Measurements from ENCODE around the gene KCNH1. TPM values are rescaled to one million over a fixed set of nuclear protein-coding genes. Genes with fewer than 3 reads are reported as not detected.
"Not testable (repeated sequence)": the region's sequence is repeated elsewhere in the genome, so short reads cannot be mapped to it uniquely, and the experiment has no call there.

The KCNH1 gene
- polyA plus RNA-seq, 1 of the 3 experiments (the other 2 are of a cell fraction), result 0.08 TPM

- DNase-seq; H2AFZ ChIP-seq (ENCODE audit: low read depth); POLR2A ChIA-PET; H4K20me1 ChIP-seq (ENCODE audit: insufficient read depth); H3F3A ChIP-seq (replicated peaks; ENCODE audit: insufficient read depth); H3K27me3 ChIP-seq (ENCODE audit: insufficient read depth); H3K4me3 ChIP-seq (ENCODE audit: low read depth in 2 of 2, low read length in 1 of 2); H3K9me3 ChIP-seq; H3K4me2 ChIP-seq; H3K79me2 ChIP-seq (ENCODE audit: insufficient read depth); H3K27ac ChIP-seq (ENCODE audit: low read depth in 2 of 2, low read length in 1 of 2); H3K9ac ChIP-seq; H3K36me3 ChIP-seq (replicated peaks in 1 of 2; ENCODE audit: control insufficient read depth in 1 of 2, insufficient read depth in 2 of 2, low read length in 1 of 2); H3K9me2 ChIP-seq: not testable (repeated sequence)
- peaks cover 0 to 35% of the 10 kb centered on the region in 2 experiments; a peak in 2 of 4 replicates for H3K4me1 ChIP-seq (ENCODE audit: control insufficient read depth in 1 of 2, insufficient read depth in 2 of 2, low read depth in 1 of 2, low read length in 1 of 2)
- CTCF ChIA-PET, result interaction anchor here (1.2 to 3.3 kb wide), 2 partner anchors 213 to 472 kb away, joined by 3 to 48 read pairs; partner anchors contain the start of gene KCNH1
- 70% methylated on average over 4 of the region's 4 CpGs for WGBS (ENCODE audit: low lambda C conversion rate)
Observed at GRCh38 chr1:210661520-210661919, 472.4 kb downstream of the KCNH1 start.

- Histone ChIP-seq H3F3A (replicated peaks; ENCODE audit: insufficient read depth) (no peaks in the 10 kb centered on the region), H3K79me2 (ENCODE audit: insufficient read depth) (no peaks in the 10 kb centered on the region), H4K20me1 (ENCODE audit: insufficient read depth) (no peaks in the 10 kb centered on the region), H3K27me3 (ENCODE audit: insufficient read depth) (no peaks in the 10 kb centered on the region), H3K4me1 (ENCODE audit: control insufficient read depth in 1 of 2, insufficient read depth in 2 of 2, low read depth in 1 of 2, low read length in 1 of 2) (peaks cover 0 to 8% of the 10 kb centered on the region in 2 experiments; a peak in 1 of 4 replicates), H3K36me3 (replicated peaks in 1 of 2; ENCODE audit: control insufficient read depth in 1 of 2, insufficient read depth in 2 of 2, low read length in 1 of 2) (no peaks in the 10 kb centered on the region), H2AFZ (ENCODE audit: low read depth) (no peak overlapping the region), H3K4me3 (ENCODE audit: low read depth in 2 of 2, low read length in 1 of 2) (no peak overlapping the region), H3K9me3 (no peaks in the 10 kb centered on the region), H3K9me2 (no peaks in the 10 kb centered on the region), H3K9ac (no peak overlapping the region), H3K4me2 (no peak overlapping the region), H3K27ac (ENCODE audit: low read depth in 2 of 2, low read length in 1 of 2) (no peak overlapping the region)
- POLR2A ChIA-PET, result no interaction called here
- WGBS (ENCODE audit: low lambda C conversion rate), result 61% methylated on average over 6 of the region's 6 CpGs
- no peak for DNase-seq
- CTCF ChIA-PET, result interaction anchor here (2.7 kb wide), 1 partner anchor 72 kb away, joined by 8 read pairs; no protein-coding TSS in a partner anchor
- TF ChIP-seq, protein P1, sequence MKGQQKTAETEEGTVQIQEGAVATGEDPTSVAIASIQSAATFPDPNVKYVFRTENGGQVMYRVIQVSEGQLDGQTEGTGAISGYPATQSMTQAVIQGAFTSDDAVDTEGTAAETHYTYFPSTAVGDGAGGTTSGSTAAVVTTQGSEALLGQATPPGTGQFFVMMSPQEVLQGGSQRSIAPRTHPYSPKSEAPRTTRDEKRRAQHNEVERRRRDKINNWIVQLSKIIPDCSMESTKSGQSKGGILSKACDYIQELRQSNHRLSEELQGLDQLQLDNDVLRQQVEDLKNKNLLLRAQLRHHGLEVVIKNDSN (IDR thresholded peaks at IDR 0.05; ENCODE audit: borderline replicate concordance, low read depth), result no peak
- TF ChIP-seq RFX5 (IDR thresholded peaks at IDR 0.05; ENCODE audit: low read length) (no peak), NFIC (IDR thresholded peaks at IDR 0.05; ENCODE audit: borderline replicate concordance) (no peak), JUND (IDR thresholded peaks at IDR 0.05) (no peak), CHD2 (IDR thresholded peaks at IDR 0.05; ENCODE audit: low read length, partially characterized antibody) (no peak)
Observed at GRCh38 chr1:210657806-210658205, 476.1 kb downstream of the KCNH1 start.

- Histone ChIP-seq H3K9me2 (no peaks in the 10 kb centered on the region), H3K9me3 (no peaks in the 10 kb centered on the region), H3F3A (replicated peaks; ENCODE audit: insufficient read depth) (no peaks in the 10 kb centered on the region), H3K79me2 (ENCODE audit: insufficient read depth) (no peaks in the 10 kb centered on the region), H4K20me1 (ENCODE audit: insufficient read depth) (no peaks in the 10 kb centered on the region), H3K9ac (no peak overlapping the region), H3K4me2 (no peak overlapping the region), H3K4me3 (ENCODE audit: low read depth in 2 of 2, low read length in 1 of 2) (no peak overlapping the region), H3K27ac (ENCODE audit: low read depth in 2 of 2, low read length in 1 of 2) (no peak overlapping the region; a peak in 1 of 4 replicates), H3K27me3 (ENCODE audit: insufficient read depth) (no peaks in the 10 kb centered on the region), H2AFZ (ENCODE audit: low read depth) (no peak overlapping the region), H3K36me3 (replicated peaks in 1 of 2; ENCODE audit: control insufficient read depth in 1 of 2, insufficient read depth in 2 of 2, low read length in 1 of 2) (no peaks in the 10 kb centered on the region), H3K4me1 (ENCODE audit: control insufficient read depth in 1 of 2, insufficient read depth in 2 of 2, low read depth in 1 of 2, low read length in 1 of 2) (no peaks in the 10 kb centered on the region)
- no peak for DNase-seq
- 29% methylated on average over 7 of the region's 7 CpGs for WGBS (ENCODE audit: low lambda C conversion rate)
- ChIA-PET CTCF (interaction anchor here (1.0 to 2.7 kb wide), 2 partner anchors 8 to 70 kb away, joined by 5 to 8 read pairs; no protein-coding TSS in a partner anchor), POLR2A (no interaction called here)
- no peak for TF ChIP-seq IRF3 (IDR thresholded peaks at IDR 0.05; ENCODE audit: low read depth, low read length)
- TF ChIP-seq FOSL2 (IDR thresholded peaks at IDR 0.05; ENCODE audit: borderline replicate concordance, low read depth), result no peak
- no peak for TF ChIP-seq USF2 (IDR thresholded peaks at IDR 0.05; ENCODE audit: borderline replicate concordance, low read depth, low read length)
- TF ChIP-seq TEAD4 (IDR thresholded peaks at IDR 0.05; ENCODE audit: borderline replicate concordance, insufficient read depth), result no peak
- no peak for TF ChIP-seq GATA2 (CRISPR knock-in tag; IDR thresholded peaks at IDR 0.05)
- no peak for TF ChIP-seq EP300 (IDR thresholded peaks at IDR 0.05; ENCODE audit: borderline replicate concordance in 1 of 2, low read depth in 1 of 2, low read length in 1 of 2)
- TF ChIP-seq RXRA (IDR thresholded peaks at IDR 0.05; ENCODE audit: borderline replicate concordance, low read depth), result no peak
- no peak for TF ChIP-seq YY1 (IDR thresholded peaks at IDR 0.05; ENCODE audit: low read depth)
- no peak for TF ChIP-seq ZBTB33 (IDR thresholded peaks at IDR 0.05; ENCODE audit: borderline replicate concordance, low read depth)
- TF ChIP-seq RFX5 (IDR thresholded peaks at IDR 0.05; ENCODE audit: low read length), result no peak
- TF ChIP-seq SMC3 (IDR thresholded peaks at IDR 0.05; ENCODE audit: low read depth, low read length), result no peak
- no peak for TF ChIP-seq MEF2A (IDR thresholded peaks at IDR 0.05; ENCODE audit: borderline replicate concordance, low read depth)
- TF ChIP-seq SIN3A (IDR thresholded peaks at IDR 0.05; ENCODE audit: borderline replicate concordance, low read depth, low read length), result no peak
Observed at GRCh38 chr1:210655511-210655910, 478.4 kb downstream of the KCNH1 start.
